Measurements from ENCODE around the gene KIAA1671.

Gene KIAA1671

GRCh38 chr22:25018009-25018408, 65.5 kb downstream of the KIAA1671 start:
- no peak for DNase-seq

GRCh38 chr22:25019427-25020184, 67.1 kb downstream of the KIAA1671 start:
- no peak for DNase-seq

- DNase-seq: no peak
Measured at GRCh38 chr22:25021409-25021808, 68.9 kb downstream of the KIAA1671 start.

GRCh38 chr22:25021976-25022711, 69.6 kb downstream of the KIAA1671 start:
- no peak for DNase-seq

GRCh38 chr22:25023879-25024278, 71.4 kb downstream of the KIAA1671 start:
- no peak for DNase-seq

- no peak for DNase-seq
Measured at GRCh38 chr22:25024895-25025294, 72.4 kb downstream of the KIAA1671 start.

- DNase-seq: no peak
Measured at GRCh38 chr22:25025491-25026400, 73.2 kb downstream of the KIAA1671 start.

- DNase-seq: no peak
Measured at GRCh38 chr22:25027043-25027906, 74.8 kb downstream of the KIAA1671 start.

GRCh38 chr22:25027959-25028840, 75.7 kb downstream of the KIAA1671 start:
- no peak for DNase-seq

GRCh38 chr22:25028841-25029141, 76.3 kb downstream of the KIAA1671 start:
- DNase-seq: no peak

GRCh38 chr22:25029181-25029580, 76.7 kb downstream of the KIAA1671 start:
- DNase-seq: no peak

- no peak for DNase-seq
Measured at GRCh38 chr22:25030636-25031035, 78.1 kb downstream of the KIAA1671 start.

GRCh38 chr22:25032066-25032465, 79.5 kb downstream of the KIAA1671 start:
- DNase-seq: no peak

- DNase-seq: no peak
Measured at GRCh38 chr22:25035715-25036114, 83.2 kb downstream of the KIAA1671 start.

- no peak for DNase-seq
Measured at GRCh38 chr22:25038239-25038638, 85.7 kb downstream of the KIAA1671 start.

- no peak for DNase-seq
Measured at GRCh38 chr22:25038771-25039170, 86.3 kb downstream of the KIAA1671 start.

GRCh38 chr22:25039255-25039654, 86.7 kb downstream of the KIAA1671 start:
- no peak for DNase-seq

GRCh38 chr22:25039754-25040153, 87.2 kb downstream of the KIAA1671 start:
- no peak for DNase-seq

- no peak for DNase-seq
Measured at GRCh38 chr22:25045159-25045558, 92.6 kb downstream of the KIAA1671 start.

GRCh38 chr22:25048071-25048470, 95.6 kb downstream of the KIAA1671 start:
- DNase-seq: no peak

Measured in NCI-H1048 (cell line).